ENCODE data around the gene EWSR1.
"Not testable (repeated sequence)": the region's sequence is repeated elsewhere in the genome, so short reads cannot be mapped to it uniquely, and the experiment has no call there.

Gene EWSR1

GRCh38 chr22:29247891-29248290 is 20.2 kb upstream of the EWSR1 start:
- DNase-seq: not testable (repeated sequence)

- no peak for DNase-seq
Observed at GRCh38 chr22:29251265-29251664, 16.8 kb upstream of the EWSR1 start.

DNA sequence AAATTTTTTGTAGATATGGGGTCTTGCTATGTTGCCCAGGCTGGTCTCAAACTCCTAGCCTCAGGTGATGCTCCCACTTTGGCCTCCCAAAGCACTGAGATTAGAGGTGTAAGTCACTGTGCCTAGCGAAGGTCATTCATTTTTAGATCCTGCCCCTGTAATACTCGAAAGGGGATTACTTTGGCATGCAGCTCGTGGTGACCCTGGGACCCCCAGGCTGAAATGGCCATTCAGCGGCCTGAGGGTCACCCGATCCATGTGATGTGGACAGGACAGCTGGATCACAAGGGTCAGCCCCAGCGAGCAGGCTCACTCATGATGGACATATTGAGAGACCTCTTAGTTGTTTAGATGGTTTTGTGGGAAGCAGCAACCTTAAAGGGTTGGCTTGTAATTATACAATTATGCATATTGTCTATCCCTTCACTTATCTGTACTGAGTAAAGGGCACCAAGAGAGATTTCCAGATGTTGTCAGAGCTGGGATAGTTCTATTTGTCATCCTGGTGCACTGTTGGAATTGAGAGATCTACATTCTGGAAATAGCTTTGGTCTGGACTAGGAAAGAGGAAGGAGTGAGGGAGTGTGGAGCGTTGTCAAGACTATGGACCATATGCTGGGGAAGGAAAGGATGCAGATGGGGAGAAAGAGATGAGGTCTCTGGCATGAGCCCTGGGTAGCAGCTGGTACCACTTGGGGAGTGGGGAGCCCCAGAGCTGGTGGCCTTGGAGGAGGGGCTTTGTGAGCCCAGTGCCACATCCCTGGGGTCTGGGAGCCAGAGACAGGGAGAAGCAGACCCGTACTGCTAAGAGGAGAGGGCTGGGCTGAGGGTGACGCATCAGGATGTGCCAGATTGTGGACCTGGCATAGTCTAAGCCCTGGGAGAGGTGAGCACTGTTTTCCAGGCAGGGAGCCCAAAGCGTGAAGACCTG is 15.8 kb upstream of the EWSR1 start:
- DNase-seq: no peak

- no peak for DNase-seq
Observed at GRCh38 chr22:29253561-29254285, 14.3 kb upstream of the EWSR1 start.

DNA sequence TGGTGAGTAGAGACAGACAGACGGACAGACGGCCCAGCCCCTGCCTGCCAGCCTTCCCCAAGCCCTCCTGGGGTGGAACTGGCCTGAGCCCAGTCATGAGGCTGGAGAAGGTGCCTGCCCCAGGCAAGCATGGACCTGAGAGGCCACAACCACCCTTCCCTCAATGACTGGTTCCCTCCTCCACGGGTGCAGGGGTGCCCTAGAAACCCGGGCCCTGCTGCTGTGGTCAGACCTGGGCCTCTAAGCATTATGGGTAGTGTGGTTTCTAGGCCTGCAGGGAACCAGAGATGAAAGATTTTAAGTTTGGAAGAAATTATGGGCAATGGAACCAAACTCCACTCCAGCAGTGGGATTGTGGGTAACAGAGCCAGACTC is 13.8 kb upstream of the EWSR1 start:
- DNase-seq: no peak

GRCh38 chr22:29255064-29255621 is 12.9 kb upstream of the EWSR1 start:
- DNase-seq: no peak

GRCh38 chr22:29256606-29257325 is 11.3 kb upstream of the EWSR1 start:
- DNase-seq: no peak

DNA sequence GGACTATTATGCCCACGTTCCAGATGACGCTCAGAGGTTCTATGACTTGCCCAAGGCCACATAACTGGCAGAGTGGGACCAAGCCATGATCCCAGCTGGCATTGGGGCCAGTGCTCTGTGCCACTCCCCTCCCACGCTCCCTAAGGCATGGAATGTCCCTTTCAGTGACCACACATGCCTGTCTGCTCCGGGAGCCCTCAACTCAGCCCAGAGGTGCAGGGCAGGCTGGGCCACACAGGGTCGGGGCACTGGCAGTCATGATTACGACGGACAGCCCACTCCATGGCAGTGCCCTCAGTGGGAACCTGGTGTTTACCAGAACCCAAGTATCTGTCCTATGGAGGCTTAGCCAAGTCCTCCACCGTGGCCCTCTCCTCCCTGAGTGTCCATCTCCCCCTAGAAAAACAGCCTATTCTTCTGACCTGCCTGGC is 10.3 kb upstream of the EWSR1 start:
- no peak for DNase-seq

DNA sequence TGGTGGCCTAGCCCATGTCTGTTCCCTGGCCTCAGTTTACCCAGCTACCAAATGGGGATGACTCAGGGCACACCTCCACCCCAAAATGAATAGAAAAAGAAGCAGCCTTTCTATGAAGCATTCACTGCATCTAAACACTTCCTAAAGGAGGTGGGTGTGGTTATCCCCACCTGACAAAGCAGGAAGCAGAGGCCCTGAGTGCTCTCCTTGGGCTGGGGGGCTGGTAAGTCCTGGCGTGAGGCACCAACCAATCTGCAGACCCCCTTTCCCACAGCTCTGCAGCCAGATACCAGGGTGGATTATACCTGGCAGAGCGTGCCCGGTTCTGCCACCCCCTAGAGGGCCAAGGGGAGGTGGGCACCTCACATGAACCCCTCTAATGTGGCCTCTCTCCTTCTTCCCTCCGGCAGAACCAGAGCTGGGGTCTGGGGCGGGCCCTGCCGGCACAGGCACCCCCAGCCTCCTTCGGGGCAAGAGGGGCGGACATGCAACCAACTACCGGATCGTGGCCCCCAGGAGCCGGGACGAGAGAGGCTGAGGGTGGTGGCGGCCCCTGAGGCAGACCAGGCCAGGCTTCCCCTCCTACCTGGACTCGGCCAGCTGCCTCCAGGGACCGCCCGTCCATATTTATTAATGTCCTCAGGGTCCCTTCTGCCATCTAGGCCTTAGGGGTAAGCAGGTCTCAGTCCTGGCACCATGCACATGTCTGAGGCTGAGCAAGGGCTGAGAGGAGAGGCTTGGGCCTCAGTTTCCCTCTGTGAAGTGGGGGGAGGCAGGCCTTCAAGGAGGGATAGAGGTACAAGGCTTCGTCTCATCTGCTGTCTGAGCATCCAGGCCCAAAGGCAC is 9.4 kb upstream of the EWSR1 start:
- DNase-seq: no peak

- DNase-seq: no peak
Observed at GRCh38 chr22:29259253-29259899, 8.7 kb upstream of the EWSR1 start.

- DNase-seq: no peak
Observed at GRCh38 chr22:29260031-29260560, 8.0 kb upstream of the EWSR1 start.

DNA sequence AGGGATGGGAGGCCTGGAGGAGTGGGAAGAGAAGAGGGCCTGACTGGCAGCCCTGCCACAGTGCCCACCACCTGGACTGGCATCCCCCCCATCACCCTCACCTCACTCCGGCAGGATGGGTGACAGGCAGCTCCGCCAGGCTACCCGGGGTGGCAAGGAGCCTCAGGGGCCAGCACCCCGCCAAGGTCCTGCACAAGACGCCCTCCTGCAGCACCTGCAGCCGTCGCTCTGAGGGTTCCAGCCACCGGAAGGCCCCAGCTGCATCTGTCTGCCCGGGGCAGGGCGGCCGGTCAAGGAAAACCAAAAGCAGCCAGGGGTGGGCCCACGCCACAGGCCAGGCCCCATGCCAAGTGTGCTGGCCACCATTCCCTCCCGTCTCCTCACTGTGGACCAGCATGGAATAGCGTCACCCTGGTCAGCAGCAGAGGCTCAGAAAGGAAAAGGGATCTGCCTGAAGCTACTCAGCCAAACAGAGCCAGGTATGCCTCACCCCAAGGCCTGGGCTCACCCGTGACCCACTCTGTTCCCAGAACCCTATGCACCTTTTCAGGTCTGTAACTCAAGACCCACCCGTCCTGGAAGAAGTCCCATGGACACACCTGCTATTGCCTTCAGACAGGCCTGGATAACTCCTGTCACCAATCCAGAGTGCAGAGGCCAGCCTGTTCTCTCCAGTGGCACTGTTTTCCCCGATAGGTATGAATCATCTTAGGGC is 7.3 kb upstream of the EWSR1 start:
- no peak for DNase-seq

DNA sequence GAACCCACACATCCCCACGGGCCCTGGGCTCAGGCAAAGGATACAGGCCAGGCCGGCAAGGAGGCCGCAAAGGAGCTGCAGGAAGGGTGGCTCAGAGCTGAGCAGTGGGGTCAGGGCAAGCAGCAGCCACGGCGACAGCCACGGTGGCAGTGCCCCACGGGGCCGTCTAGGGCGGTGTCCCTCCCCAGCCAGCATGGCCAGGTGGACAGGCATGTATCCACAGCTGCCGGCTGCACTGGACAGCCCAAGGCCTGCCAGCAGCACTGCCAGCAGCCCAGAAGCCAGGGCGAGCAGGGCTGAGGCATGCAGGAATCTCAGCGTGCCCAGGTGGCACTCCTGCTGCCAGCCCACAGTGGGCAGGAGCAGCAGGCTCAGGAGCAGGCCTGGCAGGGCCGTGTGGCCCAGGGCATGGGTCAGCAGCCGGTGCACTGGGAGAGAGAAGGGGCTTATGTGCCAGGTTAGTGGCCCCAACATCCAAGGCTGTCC is 4.2 kb upstream of the EWSR1 start:
- no peak for DNase-seq

- DNase-seq: no peak
Observed at GRCh38 chr22:29265305-29265704, 2.8 kb upstream of the EWSR1 start.

DNA sequence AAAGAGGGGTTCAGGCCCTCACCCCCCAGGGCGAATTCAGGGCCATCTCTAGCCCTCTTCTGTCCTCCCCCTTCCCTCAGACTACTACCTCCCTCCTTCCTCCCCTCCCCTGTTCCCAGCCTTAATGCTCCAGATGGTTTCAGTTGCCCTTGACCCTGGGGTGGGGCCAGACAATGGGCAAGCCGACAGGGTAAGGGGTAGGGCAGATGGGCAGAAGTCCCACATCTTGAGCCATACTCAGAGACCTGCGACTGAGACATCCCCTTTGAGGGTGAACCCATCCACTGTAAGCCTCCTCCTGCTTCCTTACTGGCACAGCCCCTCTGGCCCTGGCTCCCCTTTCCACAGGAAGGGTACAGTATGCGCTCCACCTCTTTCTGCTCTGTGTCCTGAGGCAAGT is 2.1 kb upstream of the EWSR1 start:
- DNase-seq: no peak

GRCh38 chr22:29266564-29267461 is 1.3 kb upstream of the EWSR1 start:
- no peak for DNase-seq

- no peak for DNase-seq
Observed at GRCh38 chr22:29267462-29267857, 608 bp upstream of the EWSR1 start.

GRCh38 chr22:29268511-29269229 is 602 bp downstream of the EWSR1 start:
- DNase-seq: peak; percentile 35

- DNase-seq: no peak
Observed at GRCh38 chr22:29269230-29269604, 1.1 kb downstream of the EWSR1 start.
